AG09309 (cell line): ENCODE data around the gene DRD1.

Experiments
- DNase-seq: peaks from one replicate; pipeline ENCODE4 v3.0.0-alpha.2; 2010; ENCODE audit warnings: low read depth
- H3K4me3 ChIP-seq: 2 replicates; pipeline ENCODE4 v1.5.1; 2011; ENCODE audit warnings: mild to moderate bottlenecking, low read depth, low read length, moderate library complexity; ENCODE audit not compliant: control insufficient read depth
- CTCF ChIP-seq: IDR thresholded peaks from 2 replicates; pipeline ENCODE4 v1.5.1; 2011; ENCODE audit warnings: mild to moderate bottlenecking, low read depth, low read length, inconsistent platforms; ENCODE audit not compliant: insufficient read depth, control insufficient read depth; ENCODE audit errors: missing control alignments

DRD1 gene

GRCh38 chr5:175393897-175394296 lies 50.1 kb downstream of the DRD1 start:
- DNase-seq, result no peak
- TF ChIP-seq CTCF, result no peak
- H3K4me3 ChIP-seq, result no peak overlapping the region

DNA sequence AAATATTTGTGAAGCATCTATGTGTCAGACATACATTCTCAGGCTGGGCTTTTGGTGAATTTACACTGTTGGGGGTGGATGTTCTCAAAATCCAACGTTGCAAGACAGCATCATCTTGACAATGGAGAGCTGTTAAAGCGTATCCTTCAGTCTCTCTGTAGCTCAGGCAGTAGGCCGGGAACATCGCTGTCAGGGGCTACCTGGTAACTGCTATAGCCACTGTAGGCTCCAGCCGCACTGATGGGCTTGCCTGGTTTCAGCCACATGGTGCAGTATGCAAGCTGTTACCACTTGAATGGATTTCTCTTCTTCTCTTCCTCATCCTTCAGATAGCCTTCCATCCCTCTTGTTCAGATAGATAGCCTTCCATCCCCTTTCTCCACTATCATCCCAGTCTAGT lies 51.7 kb downstream of the DRD1 start:
- H3K4me3 ChIP-seq, result no peak overlapping the region
- TF ChIP-seq CTCF, result no peak
- no peak for DNase-seq

- TF ChIP-seq CTCF, result no peak
- H3K4me3 ChIP-seq, result no peak overlapping the region
- DNase-seq, result no peak
These were observed 53.5 kb downstream of the DRD1 start for GRCh38 chr5:175390352-175391083.
